Spleen (tissue), 7 donors: ENCODE measurements around the gene SPEN.
A peak's percentile ranks its signal among the peaks of the same experiment; 100 is the strongest.

ENCODE experiments used
- POLR2A ChIP-seq, 3 donors: fragments of 450-650 bp; IDR thresholded peaks; one replicate each; pipeline ENCODE4 v1.5.1; 2017; ENCODE audit warnings: antibody characterized with exemption in 3 of 3, mild to moderate bottlenecking in 1 of 3
- POLR2AphosphoS5 ChIP-seq, 3 donors: sonication (generic); formaldehyde crosslinking; IDR thresholded peaks; one replicate each; pipeline ENCODE4 v1.5.1; 2017; ENCODE audit warnings: antibody characterized with exemption in 3 of 3
- TF ChIP-seq, protein P1 (sequence below), 11 experiments: fragments of 200-600 bp in 7 of 11; fragments of 450-650 bp in 4 of 11; sonication (generic) in 4 of 11; IDR thresholded peaks in 8 of 11; conservative IDR thresholded peaks in 3 of 11; 1 replicate in 7 of 11; 2 replicates in 4 of 11; pipeline versions ENCODE4 v1.4.0 to v1.8.0; 2016 to 2021; ENCODE audit warnings: antibody characterized with exemption in 11 of 11, inconsistent platforms in 4 of 11, mild to moderate bottlenecking in 1 of 11
- donor health status: DM: no; HTN: no; CAD: no; lungs with moderate emphysema.
- donor health status: DM: no; HTN: no; CAD: no.
- donor health status: DM: no; HTN: no; CAD: no.

DNA sequence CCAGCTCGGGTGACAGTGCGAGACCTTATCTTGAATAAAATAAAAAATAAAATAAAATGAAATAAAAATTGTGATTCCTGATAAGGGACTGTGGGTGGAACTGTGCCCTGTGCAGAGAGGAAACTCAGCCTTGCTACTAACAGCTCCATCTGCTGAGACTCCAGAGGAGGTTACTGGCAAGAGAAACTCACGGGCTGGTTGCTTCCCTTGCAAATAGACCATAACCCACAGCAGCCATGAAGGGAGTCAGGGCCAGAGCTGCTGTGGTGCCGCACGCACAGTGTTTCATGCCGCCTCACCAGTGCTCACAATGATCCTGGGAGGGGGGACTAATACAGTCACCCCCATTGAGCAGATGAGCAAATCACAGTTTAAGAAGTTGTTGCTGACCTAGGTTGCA lies 114.7 kb downstream of the SPEN start:
- TF ChIP-seq POLR2A (IDR thresholded peaks at IDR 0.05) (no peak), POLR2AphosphoS5 (IDR thresholded peaks at IDR 0.05) (peak in 1 of 3 donors; percentile 56)
- TF ChIP-seq, protein P1, sequence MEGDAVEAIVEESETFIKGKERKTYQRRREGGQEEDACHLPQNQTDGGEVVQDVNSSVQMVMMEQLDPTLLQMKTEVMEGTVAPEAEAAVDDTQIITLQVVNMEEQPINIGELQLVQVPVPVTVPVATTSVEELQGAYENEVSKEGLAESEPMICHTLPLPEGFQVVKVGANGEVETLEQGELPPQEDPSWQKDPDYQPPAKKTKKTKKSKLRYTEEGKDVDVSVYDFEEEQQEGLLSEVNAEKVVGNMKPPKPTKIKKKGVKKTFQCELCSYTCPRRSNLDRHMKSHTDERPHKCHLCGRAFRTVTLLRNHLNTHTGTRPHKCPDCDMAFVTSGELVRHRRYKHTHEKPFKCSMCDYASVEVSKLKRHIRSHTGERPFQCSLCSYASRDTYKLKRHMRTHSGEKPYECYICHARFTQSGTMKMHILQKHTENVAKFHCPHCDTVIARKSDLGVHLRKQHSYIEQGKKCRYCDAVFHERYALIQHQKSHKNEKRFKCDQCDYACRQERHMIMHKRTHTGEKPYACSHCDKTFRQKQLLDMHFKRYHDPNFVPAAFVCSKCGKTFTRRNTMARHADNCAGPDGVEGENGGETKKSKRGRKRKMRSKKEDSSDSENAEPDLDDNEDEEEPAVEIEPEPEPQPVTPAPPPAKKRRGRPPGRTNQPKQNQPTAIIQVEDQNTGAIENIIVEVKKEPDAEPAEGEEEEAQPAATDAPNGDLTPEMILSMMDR (IDR thresholded peaks at IDR 0.05 in 8 of 11, conservative IDR thresholded peaks at IDR 0.05 in 3 of 11): no peak
